AG09319 (cell line): ENCODE data around the gene SLC5A6.
"Not testable (repeated sequence)": the region's sequence is repeated elsewhere in the genome, so short reads cannot be mapped to it uniquely, and the experiment has no call there.

Experiments used
- DNase-seq: peaks from one replicate; pipeline ENCODE4 v3.0.0-alpha.2; 2010; ENCODE audit warnings: low read depth; ENCODE audit errors: extremely low read depth
- CTCF ChIP-seq: IDR thresholded peaks from 2 replicates; pipeline ENCODE4 v1.5.1; 2011; ENCODE audit warnings: low read depth, mild to moderate bottlenecking, inconsistent platforms, low read length, moderate library complexity

SLC5A6 gene

DNA sequence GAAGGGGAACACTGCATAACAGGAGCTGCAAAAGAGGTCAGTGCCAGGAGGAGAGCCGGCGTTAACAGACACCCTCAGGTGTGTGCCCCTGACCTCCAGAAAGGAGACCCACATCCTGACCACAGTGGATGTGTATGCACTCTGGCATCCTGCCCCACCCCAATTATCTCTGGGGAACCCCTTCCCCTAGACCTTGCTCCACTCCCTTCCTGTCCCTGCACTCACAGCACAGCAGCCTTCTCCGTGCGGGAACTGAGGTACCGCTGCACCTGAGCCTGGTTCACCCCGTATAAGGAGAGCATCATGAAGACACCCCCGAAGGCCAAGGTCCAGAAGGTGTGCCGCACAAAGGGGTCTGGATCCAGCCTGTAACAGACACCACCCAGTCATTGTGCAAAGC is 7.5 kb downstream of the SLC5A6 start:
- no peak for TF ChIP-seq CTCF
- no peak for DNase-seq

DNA sequence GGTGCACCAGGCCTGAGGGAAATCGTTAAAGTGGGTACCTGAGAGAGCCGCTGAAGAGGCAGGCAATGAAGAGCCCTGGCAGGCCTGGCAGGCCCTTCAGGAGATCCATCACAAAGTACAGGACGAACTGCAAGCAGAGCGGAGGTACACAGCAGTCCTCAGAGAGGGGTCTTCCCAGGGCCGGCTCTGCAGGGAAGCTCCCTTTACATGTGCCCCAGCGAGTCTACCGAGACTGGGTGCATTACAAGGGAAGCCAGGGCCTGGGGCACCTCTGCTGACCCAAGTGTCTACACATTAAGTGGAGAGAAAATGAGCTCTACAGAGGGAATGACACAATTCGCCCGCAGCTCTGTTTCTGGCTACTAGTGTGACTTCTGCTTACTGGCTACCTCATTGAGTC is 8.3 kb downstream of the SLC5A6 start:
- no peak for TF ChIP-seq CTCF
- no peak for DNase-seq

DNA sequence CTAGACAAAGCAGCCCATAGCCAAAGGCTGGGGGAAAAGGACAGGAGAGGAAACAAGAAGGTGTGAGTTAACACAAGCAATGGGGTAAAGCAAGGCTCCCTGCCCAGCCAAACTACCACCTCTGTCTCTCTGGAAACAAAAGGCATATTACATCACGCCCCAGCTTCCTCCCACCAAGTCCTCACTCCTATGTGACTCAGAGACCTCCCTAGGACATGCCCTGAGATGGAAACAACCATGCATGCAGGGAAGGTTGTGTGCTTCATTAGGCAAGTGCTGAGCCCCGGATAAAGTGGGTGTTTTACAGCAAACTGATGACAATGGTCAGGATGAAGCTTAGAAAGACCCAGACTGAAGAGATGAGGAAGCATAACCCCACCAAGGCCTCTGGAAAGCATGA is 9.2 kb downstream of the SLC5A6 start:
- TF ChIP-seq CTCF = no peak
- no peak for DNase-seq

- no peak for TF ChIP-seq CTCF
- no peak for DNase-seq
These were observed 10.4 kb downstream of the SLC5A6 start for GRCh38 chr2:27201675-27202074.

- no peak for TF ChIP-seq CTCF
- no peak for DNase-seq
These were observed 12.8 kb downstream of the SLC5A6 start for GRCh38 chr2:27199241-27199640.

- TF ChIP-seq CTCF = no peak
- no peak for DNase-seq
These were observed 13.4 kb downstream of the SLC5A6 start for GRCh38 chr2:27198627-27199026.

GRCh38 chr2:27198068-27198467 is 14.0 kb downstream of the SLC5A6 start:
- DNase-seq = not testable (repeated sequence)

GRCh38 chr2:27195799-27196198 is 16.3 kb downstream of the SLC5A6 start:
- DNase-seq = not testable (repeated sequence)
